Right lobe of liver (tissue), 4 donors: ENCODE data around the gene TSKU.

Experiments
- POLR2A ChIP-seq: fragments of 450-650 bp; IDR thresholded peaks from one replicate; pipeline ENCODE4 v1.6.1; 2017; ENCODE audit warnings: antibody characterized with exemption, mild to moderate bottlenecking
- TF ChIP-seq, protein P1 (sequence below), 4 donors: fragments of 200-600 bp in 3 of 4; fragments of 450-650 bp in 1 of 4; IDR thresholded peaks; one replicate each; pipeline versions ENCODE4 v1.5.1 to v1.8.0; 2016 to 2022; ENCODE audit warnings: antibody characterized with exemption in 4 of 4, mild to moderate bottlenecking in 2 of 4
- donor health status: DM: no; HTN: no; CAD: no.
- donor health status: DM: no; HTN: no; CAD: no.
- donor health status: DM: no; HTN: yes; CAD: no.

DNA sequence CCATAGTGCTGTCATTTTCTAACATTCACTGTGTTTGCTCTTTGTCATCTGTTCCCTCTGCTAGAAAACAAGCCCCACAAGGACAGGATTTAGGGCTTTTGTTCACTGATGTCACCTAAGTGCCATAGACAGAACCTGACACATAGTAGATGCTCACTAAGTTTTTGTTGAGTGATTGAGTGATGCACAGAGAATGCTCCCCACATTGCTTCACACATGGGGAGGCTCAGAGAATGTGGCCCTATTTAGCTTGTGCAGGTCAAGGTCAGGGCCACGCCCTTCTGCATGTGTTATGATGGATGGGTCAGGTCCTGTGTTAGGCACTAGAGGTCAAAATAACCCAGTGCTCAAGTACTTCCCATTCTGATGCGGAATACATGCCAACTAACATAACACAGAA lies 33.1 kb upstream of the TSKU start:
- TF ChIP-seq, protein P1, sequence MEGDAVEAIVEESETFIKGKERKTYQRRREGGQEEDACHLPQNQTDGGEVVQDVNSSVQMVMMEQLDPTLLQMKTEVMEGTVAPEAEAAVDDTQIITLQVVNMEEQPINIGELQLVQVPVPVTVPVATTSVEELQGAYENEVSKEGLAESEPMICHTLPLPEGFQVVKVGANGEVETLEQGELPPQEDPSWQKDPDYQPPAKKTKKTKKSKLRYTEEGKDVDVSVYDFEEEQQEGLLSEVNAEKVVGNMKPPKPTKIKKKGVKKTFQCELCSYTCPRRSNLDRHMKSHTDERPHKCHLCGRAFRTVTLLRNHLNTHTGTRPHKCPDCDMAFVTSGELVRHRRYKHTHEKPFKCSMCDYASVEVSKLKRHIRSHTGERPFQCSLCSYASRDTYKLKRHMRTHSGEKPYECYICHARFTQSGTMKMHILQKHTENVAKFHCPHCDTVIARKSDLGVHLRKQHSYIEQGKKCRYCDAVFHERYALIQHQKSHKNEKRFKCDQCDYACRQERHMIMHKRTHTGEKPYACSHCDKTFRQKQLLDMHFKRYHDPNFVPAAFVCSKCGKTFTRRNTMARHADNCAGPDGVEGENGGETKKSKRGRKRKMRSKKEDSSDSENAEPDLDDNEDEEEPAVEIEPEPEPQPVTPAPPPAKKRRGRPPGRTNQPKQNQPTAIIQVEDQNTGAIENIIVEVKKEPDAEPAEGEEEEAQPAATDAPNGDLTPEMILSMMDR (IDR thresholded peaks at IDR 0.05): no peak
- TF ChIP-seq POLR2A: no peak
